WTC11 (cell line): ENCODE measurements around the gene KAT6B. TPM values are rescaled to one million over a fixed set of nuclear protein-coding genes. Genes with fewer than 3 reads are reported as not detected.

Experiments
- ATAC-seq: fragments of 200-7000 bp; cut with Tn5 transposase; 2 replicates; pipeline ENCODE4 v1.10.0; 2021; ENCODE audit warnings: mild to moderate bottlenecking, moderate library complexity
- CTCF ChIA-PET: fragments of 300-600 bp; sonication (Branson Sonifier 250); formaldehyde crosslinking; loops from one replicate; lab custom pipeline; 2021; ENCODE audit warnings: antibody characterized with exemption; lab: Charles Lee
- POLR2A ChIA-PET: fragments of 350-600 bp; sonication (Branson Sonifier 250); formaldehyde crosslinking; loops from one replicate; lab custom pipeline; 2021; ENCODE audit warnings: antibody characterized with exemption; lab: Charles Lee
- DNase-seq: peaks from one replicate; pipeline ENCODE4 v3.0.0; 2021; ENCODE audit warnings: low spot score
- H3K27ac Mint-ChIP-seq: 2 replicates; pipeline ENCODE4 v1.8.0; 2021; ENCODE audit warnings: mixed read lengths
- H3K27me3 Mint-ChIP-seq: 2 replicates; pipeline ENCODE4 v1.8.0; 2021; ENCODE audit warnings: low read depth, mild to moderate bottlenecking, moderate library complexity, mixed read lengths
- H3K36me3 Mint-ChIP-seq: 2 replicates; pipeline ENCODE4 v1.8.0; 2021; ENCODE audit warnings: mixed read lengths
- H3K4me1 Mint-ChIP-seq: 2 replicates; pipeline ENCODE4 v1.8.0; 2022; ENCODE audit warnings: mixed read lengths
- H3K4me3 Mint-ChIP-seq: 2 replicates; pipeline ENCODE4 v1.8.0; 2021; ENCODE audit warnings: mild to moderate bottlenecking, moderate library complexity, mixed read lengths
- H3K9me3 Mint-ChIP-seq: 2 replicates; pipeline ENCODE4 v1.8.0; 2021; ENCODE audit warnings: mixed read lengths
- ATF2 ChIP-seq: sonication (generic); formaldehyde crosslinking; IDR thresholded peaks from 2 replicates; pipeline ENCODE4 v1.8.1; 2022; ENCODE audit warnings: low read depth, missing genetic modification reagents, borderline replicate concordance
- ATF6 ChIP-seq: sonication (generic); formaldehyde crosslinking; IDR thresholded peaks from 2 replicates; pipeline ENCODE4 v1.8.1; 2023; ENCODE audit warnings: mild to moderate bottlenecking, missing genetic modification reagents
- ELF4 ChIP-seq: sonication (generic); formaldehyde crosslinking; IDR thresholded peaks from 2 replicates; pipeline ENCODE4 v1.8.1; 2022; ENCODE audit warnings: low read depth, mild to moderate bottlenecking, moderate library complexity, missing genetic modification reagents
- ESRRA ChIP-seq: sonication (generic); formaldehyde crosslinking; IDR thresholded peaks from 2 replicates; pipeline ENCODE4 v1.8.1; 2022; ENCODE audit warnings: mild to moderate bottlenecking, missing genetic modification reagents, borderline replicate concordance
- FOXJ3 ChIP-seq: sonication (generic); formaldehyde crosslinking; IDR thresholded peaks from 2 replicates; pipeline ENCODE4 v1.9.0; 2021; ENCODE audit warnings: missing genetic modification reagents, mild to moderate bottlenecking, borderline replicate concordance
- FOXP1 ChIP-seq: sonication (generic); formaldehyde crosslinking; IDR thresholded peaks from 2 replicates; pipeline ENCODE4 v1.8.0; 2022; ENCODE audit warnings: missing genetic modification reagents, mild to moderate bottlenecking, moderate library complexity, borderline replicate concordance
- GABPB1 ChIP-seq: sonication (generic); formaldehyde crosslinking; IDR thresholded peaks from 2 replicates; pipeline ENCODE4 v1.8.1; 2023; ENCODE audit warnings: mild to moderate bottlenecking, missing genetic modification reagents
- JAZF1 ChIP-seq: fragments of 250-450 bp; sonication (Bioruptor Pico); IDR thresholded peaks from 2 replicates; pipeline ENCODE4 v1.9.0; 2021; ENCODE audit warnings: moderate library complexity, mild to moderate bottlenecking, inconsistent platforms
- MXD4 ChIP-seq: fragments of 250-450 bp; sonication (Bioruptor Pico); IDR thresholded peaks from 2 replicates; pipeline ENCODE4 v1.8.0; 2021; ENCODE audit warnings: mild to moderate bottlenecking, moderate library complexity, borderline replicate concordance
- NFE2L1 ChIP-seq: sonication (generic); formaldehyde crosslinking; IDR thresholded peaks from 2 replicates; pipeline ENCODE4 v1.8.1; 2023; ENCODE audit warnings: missing genetic modification reagents
- NR1H2 ChIP-seq: sonication (generic); formaldehyde crosslinking; IDR thresholded peaks from 2 replicates; pipeline ENCODE4 v1.9.0; 2021; ENCODE audit warnings: mild to moderate bottlenecking, moderate library complexity, missing genetic modification reagents
- PRDM15 ChIP-seq: sonication (generic); formaldehyde crosslinking; IDR thresholded peaks from 2 replicates; pipeline ENCODE4 v1.8.0; 2022; ENCODE audit warnings: missing genetic modification reagents
- USF1 ChIP-seq: sonication (generic); formaldehyde crosslinking; IDR thresholded peaks from 2 replicates; pipeline ENCODE4 v1.8.0; 2022; ENCODE audit warnings: mild to moderate bottlenecking, missing genetic modification reagents
- ZNF138 ChIP-seq: sonication (generic); formaldehyde crosslinking; conservative IDR thresholded peaks from 2 replicates; pipeline ENCODE4 v1.8.1; 2022; ENCODE audit warnings: mild to moderate bottlenecking, moderate library complexity, missing genetic modification reagents
- ZNF396 ChIP-seq: fragments of 250-450 bp; sonication (Bioruptor Pico); IDR thresholded peaks from 2 replicates; pipeline ENCODE4 v1.8.0; 2021; ENCODE audit warnings: mild to moderate bottlenecking, moderate library complexity, borderline replicate concordance
- ZNF416 ChIP-seq: fragments of 250-450 bp; sonication (Bioruptor Pico); IDR thresholded peaks from 2 replicates; pipeline ENCODE4 v1.9.0; 2021; ENCODE audit warnings: mild to moderate bottlenecking, inconsistent platforms
- ZNF532 ChIP-seq: fragments of 250-450 bp; sonication (Bioruptor Pico); IDR thresholded peaks from 2 replicates; pipeline ENCODE4 v1.9.0; 2021; ENCODE audit warnings: mild to moderate bottlenecking, borderline replicate concordance
- total RNA-seq: library from RNA; stranded (reverse); gene quantifications from 3 replicates; pipeline ENCODE4 v1.2.3, GENCODE V29; 2021
- TF ChIP-seq, protein P1 (sequence below): sonication (generic); formaldehyde crosslinking; IDR thresholded peaks from 2 replicates; pipeline ENCODE4 v1.8.1; 2023; ENCODE audit warnings: mild to moderate bottlenecking, missing genetic modification reagents, moderate library complexity
- TF ChIP-seq, protein P2 (sequence below): sonication (generic); formaldehyde crosslinking; conservative IDR thresholded peaks from 2 replicates; pipeline ENCODE4 v1.8.1; 2023; ENCODE audit warnings: mild to moderate bottlenecking, low read depth, missing genetic modification reagents, moderate library complexity

Gene KAT6B
- total RNA-seq, 1 experiment from 2014 or later = 18.5 TPM

DNA sequence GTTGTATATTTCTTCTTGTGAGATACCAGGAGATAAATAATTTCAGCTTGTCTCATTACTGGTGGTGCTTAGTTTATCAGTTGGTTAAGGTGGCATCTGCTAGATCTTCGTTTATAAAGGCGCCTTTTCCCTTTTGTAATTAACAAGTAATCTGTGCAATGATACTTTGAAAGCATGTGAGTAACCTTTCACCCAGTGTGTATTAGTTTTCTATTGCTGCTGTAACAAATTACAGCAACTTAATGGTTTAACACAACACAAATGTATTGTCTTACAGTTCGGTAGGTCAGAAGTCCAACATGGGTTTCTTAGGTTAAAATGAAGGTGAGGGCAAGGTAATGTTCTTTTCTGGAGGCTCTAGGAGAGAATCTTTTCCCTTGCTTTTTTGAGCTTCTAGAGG, 30.5 kb downstream of the KAT6B start:
- ChIA-PET POLR2A (no interaction called here), CTCF (no interaction called here)
- Mint-ChIP-seq H3K27ac (no peak overlapping the region), H3K9me3 (peaks cover 13% of the 10 kb centered on the region), H3K36me3 (peaks cover 8% of the 10 kb centered on the region; the same call in 1 of the 2 replicates), H3K27me3 (no peaks in the 10 kb centered on the region), H3K4me1 (peaks cover 28% of the 10 kb centered on the region), H3K4me3 (no peak overlapping the region)
- ATAC-seq (no peak), DNase-seq (no peak)
- TF ChIP-seq ZNF416 (no peak), FOXP1 (CRISPR knock-in tag) (no peak), ZNF396 (CRISPR knock-in tag) (no peak), ZNF138 (CRISPR knock-in tag) (no peak), GABPB1 (CRISPR knock-in tag) (no peak), USF1 (CRISPR knock-in tag) (no peak), ATF2 (CRISPR knock-in tag) (no peak)
- TF ChIP-seq, protein P1, sequence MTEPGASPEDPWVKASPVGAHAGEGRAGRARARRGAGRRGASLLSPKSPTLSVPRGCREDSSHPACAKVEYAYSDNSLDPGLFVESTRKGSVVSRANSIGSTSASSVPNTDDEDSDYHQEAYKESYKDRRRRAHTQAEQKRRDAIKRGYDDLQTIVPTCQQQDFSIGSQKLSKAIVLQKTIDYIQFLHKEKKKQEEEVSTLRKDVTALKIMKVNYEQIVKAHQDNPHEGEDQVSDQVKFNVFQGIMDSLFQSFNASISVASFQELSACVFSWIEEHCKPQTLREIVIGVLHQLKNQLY (CRISPR knock-in tag) = no peak

DNA sequence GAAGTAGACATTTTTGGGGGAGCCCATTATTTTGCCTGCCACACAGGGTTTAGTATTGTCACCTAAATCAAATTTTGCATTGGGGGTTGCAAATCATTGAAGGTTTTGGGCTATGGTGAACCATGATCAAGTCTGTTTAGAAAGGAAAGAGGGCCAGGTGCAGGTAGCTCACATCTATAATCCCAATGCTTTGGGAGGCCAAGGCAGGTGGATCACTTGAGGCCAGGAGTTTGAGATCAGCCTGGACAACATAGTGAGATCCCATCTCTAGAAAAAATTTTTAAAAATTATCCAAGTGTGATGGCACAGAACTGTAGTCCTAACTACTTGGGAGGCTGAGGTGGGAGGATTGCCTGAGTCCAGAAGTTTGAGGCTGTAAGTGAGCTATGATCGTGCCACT, 31.2 kb downstream of the KAT6B start:
- H3K27ac Mint-ChIP-seq = no peak overlapping the region
- peaks cover 8% of the 10 kb centered on the region; the same call in 1 of the 2 replicates for H3K36me3 Mint-ChIP-seq
- no peak overlapping the region for H3K4me3 Mint-ChIP-seq
- H3K4me1 Mint-ChIP-seq = peaks cover 26% of the 10 kb centered on the region
- ATAC-seq (no peak), DNase-seq (no peak)
- POLR2A ChIA-PET = interaction anchor here (0.6 kb wide), 1 partner anchor 419 kb away, joined by 3 read pairs; no protein-coding TSS in a partner anchor
- no peaks in the 10 kb centered on the region for H3K27me3 Mint-ChIP-seq
- peaks cover 13% of the 10 kb centered on the region for H3K9me3 Mint-ChIP-seq
- CTCF ChIA-PET = interaction anchor here (0.7 kb wide), 1 partner anchor 35 kb away, joined by 4 read pairs; no protein-coding TSS in a partner anchor
- TF ChIP-seq GABPB1 (CRISPR knock-in tag) = no peak
- no peak for TF ChIP-seq PRDM15 (CRISPR knock-in tag)
- no peak for TF ChIP-seq ATF6 (CRISPR knock-in tag)
- no peak for TF ChIP-seq FOXJ3 (CRISPR knock-in tag)
- TF ChIP-seq NR1H2 (CRISPR knock-in tag) = no peak
- TF ChIP-seq ELF4 (CRISPR knock-in tag) = no peak
- no peak for TF ChIP-seq ESRRA
- no peak for TF ChIP-seq NFE2L1 (CRISPR knock-in tag)
- TF ChIP-seq MXD4 (CRISPR knock-in tag) = no peak
- TF ChIP-seq JAZF1 = no peak
- no peak for TF ChIP-seq ZNF532 (CRISPR knock-in tag)
- TF ChIP-seq, protein P2, sequence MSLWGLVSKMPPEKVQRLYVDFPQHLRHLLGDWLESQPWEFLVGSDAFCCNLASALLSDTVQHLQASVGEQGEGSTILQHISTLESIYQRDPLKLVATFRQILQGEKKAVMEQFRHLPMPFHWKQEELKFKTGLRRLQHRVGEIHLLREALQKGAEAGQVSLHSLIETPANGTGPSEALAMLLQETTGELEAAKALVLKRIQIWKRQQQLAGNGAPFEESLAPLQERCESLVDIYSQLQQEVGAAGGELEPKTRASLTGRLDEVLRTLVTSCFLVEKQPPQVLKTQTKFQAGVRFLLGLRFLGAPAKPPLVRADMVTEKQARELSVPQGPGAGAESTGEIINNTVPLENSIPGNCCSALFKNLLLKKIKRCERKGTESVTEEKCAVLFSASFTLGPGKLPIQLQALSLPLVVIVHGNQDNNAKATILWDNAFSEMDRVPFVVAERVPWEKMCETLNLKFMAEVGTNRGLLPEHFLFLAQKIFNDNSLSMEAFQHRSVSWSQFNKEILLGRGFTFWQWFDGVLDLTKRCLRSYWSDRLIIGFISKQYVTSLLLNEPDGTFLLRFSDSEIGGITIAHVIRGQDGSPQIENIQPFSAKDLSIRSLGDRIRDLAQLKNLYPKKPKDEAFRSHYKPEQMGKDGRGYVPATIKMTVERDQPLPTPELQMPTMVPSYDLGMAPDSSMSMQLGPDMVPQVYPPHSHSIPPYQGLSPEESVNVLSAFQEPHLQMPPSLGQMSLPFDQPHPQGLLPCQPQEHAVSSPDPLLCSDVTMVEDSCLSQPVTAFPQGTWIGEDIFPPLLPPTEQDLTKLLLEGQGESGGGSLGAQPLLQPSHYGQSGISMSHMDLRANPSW (CRISPR knock-in tag) = no peak
